WTC11 (cell line): ENCODE data around the gene DHX29. TPM values are rescaled to one million over a fixed set of nuclear protein-coding genes. Genes with fewer than 3 reads are reported as not detected.

Source experiments
- ARID4B ChIP-seq: sonication (generic); formaldehyde crosslinking; IDR thresholded peaks from 2 replicates; pipeline ENCODE4 v1.8.0; 2023; ENCODE audit warnings: missing genetic modification reagents, mild to moderate bottlenecking, borderline replicate concordance
- ATF2 ChIP-seq: sonication (generic); formaldehyde crosslinking; IDR thresholded peaks from 2 replicates; pipeline ENCODE4 v1.8.1; 2022; ENCODE audit warnings: low read depth, missing genetic modification reagents, borderline replicate concordance
- ATF3 ChIP-seq: sonication (generic); formaldehyde crosslinking; conservative IDR thresholded peaks from 2 replicates; pipeline ENCODE4 v1.8.1; 2022; ENCODE audit warnings: mild to moderate bottlenecking, missing genetic modification reagents
- CREM ChIP-seq: sonication (generic); formaldehyde crosslinking; IDR thresholded peaks from 2 replicates; pipeline ENCODE4 v1.8.1; 2022; ENCODE audit warnings: mild to moderate bottlenecking, missing genetic modification reagents, moderate library complexity
- E2F1 ChIP-seq: sonication (generic); formaldehyde crosslinking; IDR thresholded peaks from 2 replicates; pipeline ENCODE4 v1.8.0; 2022; ENCODE audit warnings: mild to moderate bottlenecking, missing genetic modification reagents
- EMX1 ChIP-seq: fragments of 250-450 bp; sonication (Bioruptor Pico); IDR thresholded peaks from 2 replicates; pipeline ENCODE4 v1.8.0; 2021; ENCODE audit warnings: mild to moderate bottlenecking
- FOXJ3 ChIP-seq: sonication (generic); formaldehyde crosslinking; IDR thresholded peaks from 2 replicates; pipeline ENCODE4 v1.9.0; 2021; ENCODE audit warnings: missing genetic modification reagents, mild to moderate bottlenecking, borderline replicate concordance
- FOXP1 ChIP-seq: sonication (generic); formaldehyde crosslinking; IDR thresholded peaks from 2 replicates; pipeline ENCODE4 v1.8.0; 2022; ENCODE audit warnings: missing genetic modification reagents, mild to moderate bottlenecking, moderate library complexity, borderline replicate concordance
- IRF2 ChIP-seq: sonication (generic); formaldehyde crosslinking; IDR thresholded peaks from 2 replicates; pipeline ENCODE4 v1.8.0; 2022; ENCODE audit warnings: low read depth, missing genetic modification reagents, borderline replicate concordance
- JUN ChIP-seq: sonication (generic); formaldehyde crosslinking; IDR thresholded peaks from 2 replicates; pipeline ENCODE4 v1.8.0; 2023; ENCODE audit warnings: mild to moderate bottlenecking, missing genetic modification reagents
- MXD4 ChIP-seq: fragments of 250-450 bp; sonication (Bioruptor Pico); IDR thresholded peaks from 2 replicates; pipeline ENCODE4 v1.8.0; 2021; ENCODE audit warnings: mild to moderate bottlenecking, moderate library complexity, borderline replicate concordance
- NFATC4 ChIP-seq: fragments of 250-450 bp; sonication (Bioruptor Pico); IDR thresholded peaks from 2 replicates; pipeline ENCODE4 v1.9.0; 2021; ENCODE audit warnings: mild to moderate bottlenecking
- NFYB ChIP-seq: sonication (generic); formaldehyde crosslinking; conservative IDR thresholded peaks from 2 replicates; pipeline ENCODE4 v1.8.0; 2022; ENCODE audit warnings: low read depth, missing genetic modification reagents
- NR2C2 ChIP-seq: sonication (generic); formaldehyde crosslinking; IDR thresholded peaks from 2 replicates; pipeline ENCODE4 v1.8.0; 2022; ENCODE audit warnings: mild to moderate bottlenecking, missing genetic modification reagents
- NR3C1 ChIP-seq: sonication (generic); formaldehyde crosslinking; conservative IDR thresholded peaks from 2 replicates; pipeline ENCODE4 v1.8.1; 2023; ENCODE audit warnings: low read depth, mild to moderate bottlenecking, missing genetic modification reagents
- OVOL2 ChIP-seq: fragments of 250-450 bp; sonication (Bioruptor Pico); IDR thresholded peaks from 2 replicates; pipeline ENCODE4 v1.9.0; 2021; ENCODE audit warnings: mild to moderate bottlenecking, borderline replicate concordance
- STAT6 ChIP-seq: sonication (generic); formaldehyde crosslinking; conservative IDR thresholded peaks from 2 replicates; pipeline ENCODE4 v1.8.1; 2023; ENCODE audit warnings: mild to moderate bottlenecking, low read depth, missing genetic modification reagents, moderate library complexity
- USF2 ChIP-seq: sonication (generic); formaldehyde crosslinking; IDR thresholded peaks from 2 replicates; pipeline ENCODE4 v1.8.1; 2023; ENCODE audit warnings: mild to moderate bottlenecking, missing genetic modification reagents, moderate library complexity
- ZBTB21 ChIP-seq: sonication (generic); formaldehyde crosslinking; IDR thresholded peaks from 2 replicates; pipeline ENCODE4 v1.8.1; 2023; ENCODE audit warnings: mild to moderate bottlenecking, missing genetic modification reagents, borderline replicate concordance
- ZBTB43 ChIP-seq: sonication (generic); formaldehyde crosslinking; IDR thresholded peaks from 2 replicates; pipeline ENCODE4 v1.8.1; 2023; ENCODE audit warnings: mild to moderate bottlenecking, missing genetic modification reagents
- ZNF317 ChIP-seq: sonication (generic); formaldehyde crosslinking; IDR thresholded peaks from 2 replicates; pipeline ENCODE4 v1.8.1; 2023; ENCODE audit warnings: low read depth, mild to moderate bottlenecking, moderate library complexity, missing genetic modification reagents, borderline replicate concordance
- ZNF512 ChIP-seq: sonication (generic); formaldehyde crosslinking; IDR thresholded peaks from 2 replicates; pipeline ENCODE4 v1.8.1; 2022; ENCODE audit warnings: missing genetic modification reagents, borderline replicate concordance
- total RNA-seq: library from RNA; stranded (reverse); gene quantifications from 3 replicates; pipeline ENCODE4 v1.2.3, GENCODE V29; 2021

Gene DHX29
- total RNA-seq, 1 experiment from 2014 or later, result 29.7 TPM

GRCh38 chr5:55307383-55308253, at the start of gene DHX29, which contains the start of gene MTREX (continued):
- TF ChIP-seq FOXP1 (CRISPR knock-in tag) (peak; percentile 71; the same call in 1 of the 2 replicates), ATF3 (CRISPR knock-in tag) (no peak), ZBTB21 (CRISPR knock-in tag) (no peak), CREM (CRISPR knock-in tag) (peak; percentile 83), ATF2 (no peak), NFATC4 (CRISPR knock-in tag) (no peak), EMX1 (CRISPR knock-in tag) (no peak), IRF2 (CRISPR knock-in tag) (no peak), NR2C2 (CRISPR knock-in tag) (no peak), FOXJ3 (CRISPR knock-in tag) (no peak), USF2 (CRISPR knock-in tag) (no peak), ARID4B (CRISPR knock-in tag) (peak; percentile 46; the same call in 1 of the 2 replicates), NR3C1 (CRISPR knock-in tag) (no peak), STAT6 (CRISPR knock-in tag) (no peak), ZNF317 (CRISPR knock-in tag) (no peak; the same call in 1 of the 2 replicates), E2F1 (CRISPR knock-in tag) (no peak), ZBTB43 (CRISPR knock-in tag) (peak; percentile 48), NFYB (CRISPR knock-in tag) (peak; percentile 70), ZNF512 (0 out of 2 replicates have a peak, but pooled peaks have one; percentile 71), OVOL2 (no peak), MXD4 (CRISPR knock-in tag) (no peak), JUN (CRISPR knock-in tag) (no peak)
